NCI-H345 (cell line): ENCODE data around the gene C1D.
"Not testable (repeated sequence)": the region's sequence is repeated elsewhere in the genome, so short reads cannot be mapped to it uniquely, and the experiment has no call there.

Experiments
- DNase-seq: peaks from one replicate; lab custom pipeline; 2025; lab: John Stamatoyannopoulos, UW

Gene C1D

GRCh38 chr2:67999332-67999731, 63.5 kb downstream of the C1D start:
- no peak for DNase-seq

- no peak for DNase-seq
These were observed 64.9 kb downstream of the C1D start for GRCh38 chr2:67997903-67998302.

- DNase-seq: peak; percentile 11
These were observed 65.3 kb downstream of the C1D start for GRCh38 chr2:67997528-67997900.

- no peak for DNase-seq
These were observed 65.9 kb downstream of the C1D start for GRCh38 chr2:67996772-67997527.

GRCh38 chr2:67994716-67995115, 68.1 kb downstream of the C1D start:
- DNase-seq: no peak

- not testable (repeated sequence) for DNase-seq
These were observed 68.7 kb downstream of the C1D start for GRCh38 chr2:67994069-67994468.

- no peak for DNase-seq
These were observed 69.5 kb downstream of the C1D start for GRCh38 chr2:67993329-67993728.

- no peak for DNase-seq
These were observed 71.3 kb downstream of the C1D start for GRCh38 chr2:67991456-67991855.
